H1 (cell line): ENCODE data around the gene DPF3. TPM values are rescaled to one million over a fixed set of nuclear protein-coding genes. Genes with fewer than 3 reads are reported as not detected.

Experiments
- ASH2L ChIP-seq: fragments of 200-600, 300-600 bp; sonication (generic); IDR thresholded peaks from one replicate; pipeline ENCODE4 v1.7.1; 2017; ENCODE audit warnings: low read length
- CBX5 ChIP-seq: fragments of 300-800, 300-1000 bp; sonication (generic); IDR thresholded peaks from 2 replicates; pipeline ENCODE4 v1.7.1; 2016; ENCODE audit warnings: antibody characterized with exemption, low read length, low read depth
- GTF2F1 ChIP-seq: IDR thresholded peaks from 2 replicates; pipeline ENCODE4 v1.6.1; 2012; ENCODE audit warnings: low read depth, low read length, improper control_type of control experiment, borderline replicate concordance
- KDM4A ChIP-seq: IDR thresholded peaks from one replicate; pipeline ENCODE4 v1.7.1; 2012; ENCODE audit warnings: low read depth, mild to moderate bottlenecking, moderate library complexity, low read length, inconsistent platforms; ENCODE audit not compliant: severe bottlenecking
- RNF2 ChIP-seq: fragments of 200-900, 300-1000 bp; sonication (generic); IDR thresholded peaks from 2 replicates; pipeline ENCODE4 v1.7.1; 2016; ENCODE audit warnings: borderline replicate concordance, low read depth, mild to moderate bottlenecking, antibody characterized with exemption, low read length; ENCODE audit not compliant: poor library complexity, severe bottlenecking; ENCODE audit errors: missing control alignments
- polyA plus RNA-seq, 7 experiments: library from polyadenylated mRNA; depleted of rRNA in 3 of 7; stranded (reverse) in 5 of 7; unstranded in 2 of 7; fragments of >200 nt in 5 of 7; fragments of 200-250 nt in 2 of 7; gene quantifications; 1 replicate in 5 of 7; 2 replicates in 1 of 7; 4 replicates in 1 of 7; pipeline versions ENCODE4 v1.2.1 to v1.2.3, GENCODE V29; 2011 to 2013; ENCODE audit warnings: missing spikeins in 2 of 7, mixed read lengths in 2 of 7
- total RNA-seq: library from RNA; stranded (reverse); fragmentation: NEBNext Ultra II Directional; extraction: Animal tissue kit (Norgen Biotek cat#: 25700); gene quantifications from 2 replicates; pipeline ENCODE4 v1.2.1, GENCODE V29; 2021
- TF ChIP-seq, protein P1 (sequence below): fragments of 300-600 bp; sonication (generic); IDR thresholded peaks from 2 replicates; pipeline ENCODE4 v1.7.1; 2012; ENCODE audit warnings: low read length, moderate library complexity, mild to moderate bottlenecking, inconsistent platforms; ENCODE audit not compliant: insufficient replicate concordance

Gene DPF3
- total and polyA plus RNA-seq, 2 of the 8 experiments (the other 6 are each of a cell fraction or from before 2014, with no cell fraction given), result 0.19 TPM; not detected in 1

DNA sequence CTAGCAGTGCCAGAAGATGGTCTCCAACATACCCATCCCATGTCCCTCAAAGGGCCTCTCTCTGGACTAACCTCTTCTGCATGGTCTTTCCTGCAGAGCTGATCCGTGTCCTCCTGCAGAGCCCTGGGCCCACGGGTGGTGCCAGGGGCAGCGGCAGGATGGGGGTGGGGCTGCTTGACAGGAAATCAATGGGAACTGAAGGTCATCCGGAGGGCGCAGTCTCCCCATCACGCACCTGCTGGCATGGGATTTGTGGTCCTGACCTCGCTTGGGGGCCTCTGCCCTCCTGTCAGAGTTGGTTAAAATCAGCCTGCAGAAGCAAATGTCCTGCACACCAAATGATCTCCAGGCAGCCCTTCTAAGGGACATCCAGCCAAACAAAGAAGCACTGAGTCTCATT, 110.2 kb downstream of the DPF3 start (continued):
- TF ChIP-seq, protein P1, sequence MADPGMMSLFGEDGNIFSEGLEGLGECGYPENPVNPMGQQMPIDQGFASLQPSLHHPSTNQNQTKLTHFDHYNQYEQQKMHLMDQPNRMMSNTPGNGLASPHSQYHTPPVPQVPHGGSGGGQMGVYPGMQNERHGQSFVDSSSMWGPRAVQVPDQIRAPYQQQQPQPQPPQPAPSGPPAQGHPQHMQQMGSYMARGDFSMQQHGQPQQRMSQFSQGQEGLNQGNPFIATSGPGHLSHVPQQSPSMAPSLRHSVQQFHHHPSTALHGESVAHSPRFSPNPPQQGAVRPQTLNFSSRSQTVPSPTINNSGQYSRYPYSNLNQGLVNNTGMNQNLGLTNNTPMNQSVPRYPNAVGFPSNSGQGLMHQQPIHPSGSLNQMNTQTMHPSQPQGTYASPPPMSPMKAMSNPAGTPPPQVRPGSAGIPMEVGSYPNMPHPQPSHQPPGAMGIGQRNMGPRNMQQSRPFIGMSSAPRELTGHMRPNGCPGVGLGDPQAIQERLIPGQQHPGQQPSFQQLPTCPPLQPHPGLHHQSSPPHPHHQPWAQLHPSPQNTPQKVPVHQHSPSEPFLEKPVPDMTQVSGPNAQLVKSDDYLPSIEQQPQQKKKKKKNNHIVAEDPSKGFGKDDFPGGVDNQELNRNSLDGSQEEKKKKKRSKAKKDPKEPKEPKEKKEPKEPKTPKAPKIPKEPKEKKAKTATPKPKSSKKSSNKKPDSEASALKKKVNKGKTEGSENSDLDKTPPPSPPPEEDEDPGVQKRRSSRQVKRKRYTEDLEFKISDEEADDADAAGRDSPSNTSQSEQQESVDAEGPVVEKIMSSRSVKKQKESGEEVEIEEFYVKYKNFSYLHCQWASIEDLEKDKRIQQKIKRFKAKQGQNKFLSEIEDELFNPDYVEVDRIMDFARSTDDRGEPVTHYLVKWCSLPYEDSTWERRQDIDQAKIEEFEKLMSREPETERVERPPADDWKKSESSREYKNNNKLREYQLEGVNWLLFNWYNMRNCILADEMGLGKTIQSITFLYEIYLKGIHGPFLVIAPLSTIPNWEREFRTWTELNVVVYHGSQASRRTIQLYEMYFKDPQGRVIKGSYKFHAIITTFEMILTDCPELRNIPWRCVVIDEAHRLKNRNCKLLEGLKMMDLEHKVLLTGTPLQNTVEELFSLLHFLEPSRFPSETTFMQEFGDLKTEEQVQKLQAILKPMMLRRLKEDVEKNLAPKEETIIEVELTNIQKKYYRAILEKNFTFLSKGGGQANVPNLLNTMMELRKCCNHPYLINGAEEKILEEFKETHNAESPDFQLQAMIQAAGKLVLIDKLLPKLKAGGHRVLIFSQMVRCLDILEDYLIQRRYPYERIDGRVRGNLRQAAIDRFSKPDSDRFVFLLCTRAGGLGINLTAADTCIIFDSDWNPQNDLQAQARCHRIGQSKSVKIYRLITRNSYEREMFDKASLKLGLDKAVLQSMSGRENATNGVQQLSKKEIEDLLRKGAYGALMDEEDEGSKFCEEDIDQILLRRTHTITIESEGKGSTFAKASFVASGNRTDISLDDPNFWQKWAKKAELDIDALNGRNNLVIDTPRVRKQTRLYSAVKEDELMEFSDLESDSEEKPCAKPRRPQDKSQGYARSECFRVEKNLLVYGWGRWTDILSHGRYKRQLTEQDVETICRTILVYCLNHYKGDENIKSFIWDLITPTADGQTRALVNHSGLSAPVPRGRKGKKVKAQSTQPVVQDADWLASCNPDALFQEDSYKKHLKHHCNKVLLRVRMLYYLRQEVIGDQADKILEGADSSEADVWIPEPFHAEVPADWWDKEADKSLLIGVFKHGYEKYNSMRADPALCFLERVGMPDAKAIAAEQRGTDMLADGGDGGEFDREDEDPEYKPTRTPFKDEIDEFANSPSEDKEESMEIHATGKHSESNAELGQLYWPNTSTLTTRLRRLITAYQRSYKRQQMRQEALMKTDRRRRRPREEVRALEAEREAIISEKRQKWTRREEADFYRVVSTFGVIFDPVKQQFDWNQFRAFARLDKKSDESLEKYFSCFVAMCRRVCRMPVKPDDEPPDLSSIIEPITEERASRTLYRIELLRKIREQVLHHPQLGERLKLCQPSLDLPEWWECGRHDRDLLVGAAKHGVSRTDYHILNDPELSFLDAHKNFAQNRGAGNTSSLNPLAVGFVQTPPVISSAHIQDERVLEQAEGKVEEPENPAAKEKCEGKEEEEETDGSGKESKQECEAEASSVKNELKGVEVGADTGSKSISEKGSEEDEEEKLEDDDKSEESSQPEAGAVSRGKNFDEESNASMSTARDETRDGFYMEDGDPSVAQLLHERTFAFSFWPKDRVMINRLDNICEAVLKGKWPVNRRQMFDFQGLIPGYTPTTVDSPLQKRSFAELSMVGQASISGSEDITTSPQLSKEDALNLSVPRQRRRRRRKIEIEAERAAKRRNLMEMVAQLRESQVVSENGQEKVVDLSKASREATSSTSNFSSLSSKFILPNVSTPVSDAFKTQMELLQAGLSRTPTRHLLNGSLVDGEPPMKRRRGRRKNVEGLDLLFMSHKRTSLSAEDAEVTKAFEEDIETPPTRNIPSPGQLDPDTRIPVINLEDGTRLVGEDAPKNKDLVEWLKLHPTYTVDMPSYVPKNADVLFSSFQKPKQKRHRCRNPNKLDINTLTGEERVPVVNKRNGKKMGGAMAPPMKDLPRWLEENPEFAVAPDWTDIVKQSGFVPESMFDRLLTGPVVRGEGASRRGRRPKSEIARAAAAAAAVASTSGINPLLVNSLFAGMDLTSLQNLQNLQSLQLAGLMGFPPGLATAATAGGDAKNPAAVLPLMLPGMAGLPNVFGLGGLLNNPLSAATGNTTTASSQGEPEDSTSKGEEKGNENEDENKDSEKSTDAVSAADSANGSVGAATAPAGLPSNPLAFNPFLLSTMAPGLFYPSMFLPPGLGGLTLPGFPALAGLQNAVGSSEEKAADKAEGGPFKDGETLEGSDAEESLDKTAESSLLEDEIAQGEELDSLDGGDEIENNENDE, result no peak
- TF ChIP-seq KDM4A (no peak), GTF2F1 (no peak), CBX5 (no peak), RNF2 (no peak), ASH2L (no peak)
